ENCODE data around the gene PSD2. TPM values are rescaled to one million over a fixed set of nuclear protein-coding genes. Genes with fewer than 3 reads are reported as not detected.

PSD2 gene
- total and polyA plus RNA-seq, 11 donors, result 0.04 to 0.11 (median 0.04) TPM; not detected in 8

- no peaks in the 10 kb centered on the region for H3K36me3 ChIP-seq
- H3K9me3 ChIP-seq, result no peaks in the 10 kb centered on the region
- no peak overlapping the region for H3K27ac ChIP-seq
- H3K27me3 ChIP-seq, result no peaks in the 10 kb centered on the region
- peaks cover 0 to 9% (median 3%) of the 10 kb centered on the region in 12 donors for H3K4me1 ChIP-seq
- intact Hi-C loops (cut with DNase I), result no loop called here
- no peak overlapping the region for H3K4me3 ChIP-seq
- DNase-seq (no peak), ATAC-seq (no peak)
- TF ChIP-seq CTCF (IDR thresholded peaks at IDR 0.05) (no peak), POLR2A (IDR thresholded peaks at IDR 0.05) (no peak)
- WGBS, 4 donors, result 90 to 100% (median 97%) methylated on average over 1 of the region's 1 CpG
Observed at GRCh38 chr5:139776861-139777260, 18.7 kb upstream of the PSD2 start.

DNA sequence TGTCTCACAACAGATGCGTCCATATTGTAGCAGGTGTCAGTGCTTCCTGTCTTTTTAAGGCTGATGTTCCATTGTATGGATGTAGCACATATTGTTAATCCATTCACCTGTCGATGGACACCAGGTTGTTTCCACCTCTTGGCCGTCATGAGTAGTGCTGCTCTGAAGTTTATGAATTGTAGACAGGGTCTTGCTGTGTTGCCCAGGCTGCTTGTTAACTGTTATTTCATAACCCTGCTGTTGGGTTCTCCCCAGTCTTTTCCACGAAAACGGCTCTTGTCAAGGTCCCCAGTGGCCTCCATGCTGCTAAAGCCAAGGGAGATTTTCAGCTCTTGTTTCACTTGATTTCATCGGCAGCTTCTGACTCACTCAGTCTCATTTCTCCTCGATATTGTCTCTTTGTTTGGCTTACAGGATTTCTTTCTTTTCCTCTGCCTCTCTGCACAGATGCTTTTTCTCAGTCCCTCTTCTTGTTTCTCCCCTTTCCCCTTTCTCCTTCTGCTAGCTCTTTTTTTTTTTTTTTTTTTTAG, 12.1 kb upstream of the PSD2 start:
- intact Hi-C loops (cut with DNase I), result loop anchor here in 1 of 10 donors (10.0 kb wide), 1 partner anchor 271 kb away; no protein-coding TSS in a partner anchor
- no peak overlapping the region for H3K4me3 ChIP-seq
- 63 to 75% (median 71%) methylated on average over 7 of the region's 7 CpGs for WGBS, 4 donors
- H3K36me3 ChIP-seq, result no peaks in the 10 kb centered on the region
- no peak overlapping the region for H3K27ac ChIP-seq
- ATAC-seq, result no peak
- H3K27me3 ChIP-seq, result peaks cover 0 to 5% (median 0%) of the 10 kb centered on the region in 9 donors
- TF ChIP-seq CTCF (IDR thresholded peaks at IDR 0.05), result no peak
- no peak for TF ChIP-seq POLR2A (IDR thresholded peaks at IDR 0.05)
- H3K4me1 ChIP-seq, result peaks cover 0 to 15% (median 6%) of the 10 kb centered on the region in 12 donors
- DNase-seq, result no peak
- H3K9me3 ChIP-seq, result no peaks in the 10 kb centered on the region

DNA sequence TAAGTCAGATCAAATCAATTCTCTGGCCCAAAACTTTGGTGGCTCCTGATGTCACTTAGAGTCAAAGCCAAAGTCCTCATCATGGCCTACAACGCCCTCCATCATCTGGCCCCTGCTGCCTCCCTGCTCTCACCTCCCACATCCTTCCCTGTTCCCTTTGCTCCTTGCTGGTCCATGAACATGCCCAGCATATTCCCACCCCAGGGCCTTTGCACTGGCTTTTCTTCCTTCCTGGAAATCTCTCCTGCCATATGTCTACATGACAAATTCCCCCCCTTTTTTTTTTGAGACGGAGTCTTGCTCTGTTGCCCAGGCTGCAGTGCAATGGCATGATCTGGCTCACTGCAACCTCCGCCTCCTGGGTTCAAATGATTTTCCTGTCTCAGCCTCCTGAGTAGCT, 11.1 kb upstream of the PSD2 start:
- Histone ChIP-seq H3K27me3 (peaks cover 0 to 5% (median 0%) of the 10 kb centered on the region in 9 donors), H3K4me1 (peaks cover 0 to 20% (median 7%) of the 10 kb centered on the region in 12 donors), H3K27ac (no peak overlapping the region), H3K9me3 (no peaks in the 10 kb centered on the region), H3K36me3 (no peaks in the 10 kb centered on the region), H3K4me3 (no peak overlapping the region)
- DNase-seq (no peak), ATAC-seq (no peak)
- WGBS, 4 donors, result 90 to 98% (median 96%) methylated on average over 3 of the region's 3 CpGs
- TF ChIP-seq POLR2A (IDR thresholded peaks at IDR 0.05) (no peak), CTCF (IDR thresholded peaks at IDR 0.05) (no peak)
- intact Hi-C loops (cut with DNase I), result loop anchor here in 1 of 10 donors (10.0 kb wide), 1 partner anchor 270 kb away; no protein-coding TSS in a partner anchor

- 10 to 19% (median 14%) methylated on average over 4 to 5 of the region's 5 CpGs for WGBS, 4 donors
- TF ChIP-seq POLR2A (IDR thresholded peaks at IDR 0.05) (no peak), CTCF (IDR thresholded peaks at IDR 0.05) (no peak)
- DNase-seq (no peak), ATAC-seq (no peak)
- H3K36me3 ChIP-seq, result no peaks in the 10 kb centered on the region
- peaks cover 0 to 5% (median 0%) of the 10 kb centered on the region in 9 donors for H3K27me3 ChIP-seq
- peak overlapping the region in 9 of 12 donors; percentile 59 to 80 (median 66) for H3K4me3 ChIP-seq
- H3K27ac ChIP-seq, result peak overlapping the region in 2 of 12 donors; percentile 52 to 76
- H3K4me1 ChIP-seq, result peaks cover 0 to 20% (median 7%) of the 10 kb centered on the region in 12 donors
- intact Hi-C loops (cut with DNase I), result loop anchor here (1.0 to 10.0 kb wide), 15 partner anchors 55 to 370 kb away; partner anchors contain the start of gene NRG2 (in 1 of the 10)
- no peaks in the 10 kb centered on the region for H3K9me3 ChIP-seq
Observed at GRCh38 chr5:139787257-139787567, 8.4 kb upstream of the PSD2 start.

All from heart left ventricle (tissue), 16 donors.